HG03175 (cell line): ENCODE data around the gene ANO3.
A peak's percentile ranks its signal among the peaks of the same experiment; 100 is the strongest.
"Not testable (repeated sequence)": the region's sequence is repeated elsewhere in the genome, so short reads cannot be mapped to it uniquely, and the experiment has no call there.

Experiments
- ATAC-seq: cut with Tn5 transposase; IDR thresholded peaks from one replicate; pipeline ENCODE4 v1.9.1; 2021; ENCODE audit warnings: mild to moderate bottlenecking, moderate library complexity; ENCODE audit not compliant: unreplicated experiment

Gene ANO3

GRCh38 chr11:26618441-26618840 lies 286.5 kb downstream of the ANO3 start:
- ATAC-seq, result no peak

- ATAC-seq, result no peak
Measured at GRCh38 chr11:26620282-26621045, 288.5 kb downstream of the ANO3 start.

GRCh38 chr11:26621132-26621531 lies 289.2 kb downstream of the ANO3 start:
- ATAC-seq, result no peak

- no peak for ATAC-seq
Measured at GRCh38 chr11:26622181-26622580, 290.3 kb downstream of the ANO3 start.

- no peak for ATAC-seq
Measured at GRCh38 chr11:26623076-26623659, 291.2 kb downstream of the ANO3 start.

GRCh38 chr11:26626346-26626745 lies 294.4 kb downstream of the ANO3 start:
- ATAC-seq, result no peak

GRCh38 chr11:26632691-26633159 lies 300.8 kb downstream of the ANO3 start:
- no peak for ATAC-seq

- ATAC-seq, result not testable (repeated sequence)
Measured at GRCh38 chr11:26643314-26643713, 311.4 kb downstream of the ANO3 start.

GRCh38 chr11:26649884-26650283 lies 318.0 kb downstream of the ANO3 start:
- peak; percentile 78 for ATAC-seq

- no peak for ATAC-seq
Measured at GRCh38 chr11:26651916-26652315, 320.0 kb downstream of the ANO3 start.

- ATAC-seq, result no peak
Measured at GRCh38 chr11:26655287-26655686, 323.4 kb downstream of the ANO3 start.

- ATAC-seq, result no peak
Measured at GRCh38 chr11:26662916-26663315, 331.0 kb downstream of the ANO3 start.

GRCh38 chr11:26665036-26665435 lies 333.1 kb downstream of the ANO3 start:
- ATAC-seq, result no peak

- ATAC-seq, result no peak
Measured at GRCh38 chr11:26665946-26666345, 334.0 kb downstream of the ANO3 start.

GRCh38 chr11:26675233-26675928 lies 343.5 kb downstream of the ANO3 start:
- ATAC-seq, result no peak

- no peak for ATAC-seq
Measured at GRCh38 chr11:26676641-26677040, 344.7 kb downstream of the ANO3 start.

- ATAC-seq, result no peak
Measured at GRCh38 chr11:26677566-26677965, 345.6 kb downstream of the ANO3 start.

GRCh38 chr11:26687351-26687750 lies 355.4 kb downstream of the ANO3 start:
- ATAC-seq, result no peak

GRCh38 chr11:26688701-26689100 lies 356.8 kb downstream of the ANO3 start:
- ATAC-seq, result no peak

GRCh38 chr11:26696330-26696729 lies 364.4 kb downstream of the ANO3 start:
- ATAC-seq, result no peak

- ATAC-seq, result no peak
Measured at GRCh38 chr11:26698224-26698623, 366.3 kb downstream of the ANO3 start.
